ENCODE results near the gene EMILIN2.

EMILIN2 gene

DNA sequence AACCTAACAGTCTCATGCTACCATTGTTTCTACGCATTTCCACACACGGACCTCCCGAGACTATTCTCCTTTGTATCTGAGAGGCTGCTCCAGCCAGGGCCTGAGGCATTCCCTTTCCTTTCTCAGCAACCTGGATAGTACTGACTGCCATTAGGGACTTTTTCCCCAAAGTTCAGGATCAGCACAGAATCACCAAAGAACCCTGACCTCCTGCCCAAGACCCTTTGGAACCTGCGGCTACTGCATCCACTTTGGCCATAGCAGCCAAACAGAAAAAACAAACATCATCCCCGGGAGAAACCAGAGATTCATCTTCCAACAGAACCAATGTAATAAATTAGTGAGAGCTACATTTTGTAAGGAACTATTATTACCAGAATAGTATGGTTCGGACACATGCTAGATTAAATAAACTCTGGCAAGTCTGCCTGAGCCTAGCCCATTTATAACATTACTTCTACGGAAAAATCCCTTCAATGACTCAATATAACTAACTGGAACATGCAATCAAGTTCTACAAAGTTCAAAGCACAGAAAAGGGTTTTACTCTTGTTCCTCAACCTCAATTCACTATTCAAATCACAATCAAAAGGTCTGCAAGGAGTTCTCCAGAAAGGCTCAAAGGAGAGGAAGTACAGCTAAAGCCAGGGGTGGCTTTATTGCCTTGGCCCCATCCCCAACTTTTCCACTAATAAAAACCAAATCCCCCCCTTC lies 114.3 kb downstream of the EMILIN2 start:
- TF ChIP-seq HDGF (IDR thresholded peaks at IDR 0.05; ENCODE audit: borderline replicate concordance) (no peak), ARNT (IDR thresholded peaks at IDR 0.05) (no peak), FOXM1 (IDR thresholded peaks at IDR 0.05; ENCODE audit: borderline replicate concordance) (no peak)
- DNase-seq (ENCODE audit: extremely low spot score) = no peak
- POLR2A ChIA-PET = no interaction called here
- CTCF ChIA-PET = no interaction called here

DNA sequence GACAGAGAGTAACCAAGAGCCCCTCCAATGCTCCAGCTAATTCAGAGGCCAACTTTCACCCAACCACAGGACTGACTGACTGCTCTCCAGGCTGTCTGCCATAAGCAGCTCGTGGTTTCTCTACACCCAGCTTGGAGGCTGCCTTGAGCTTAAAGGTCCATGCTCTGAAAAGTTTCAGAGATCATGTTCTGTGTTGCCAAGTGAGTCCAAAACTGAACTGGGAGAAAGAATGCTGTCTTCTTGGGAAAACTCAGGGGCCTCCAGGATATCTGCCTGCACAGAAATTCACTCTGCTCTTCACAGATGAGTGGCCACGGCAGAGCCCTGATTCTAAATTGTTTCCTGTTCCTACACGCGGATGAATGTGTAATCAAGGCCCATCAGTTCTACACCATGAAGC lies 115.0 kb downstream of the EMILIN2 start:
- ChIA-PET POLR2A (no interaction called here), CTCF (no interaction called here)
- TF ChIP-seq HDGF (IDR thresholded peaks at IDR 0.05; ENCODE audit: borderline replicate concordance) (no peak), BHLHE40 (IDR thresholded peaks at IDR 0.05; ENCODE audit: borderline replicate concordance) (no peak), FOXA1 (IDR thresholded peaks at IDR 0.05) (no peak), L3MBTL2 (conservative IDR thresholded peaks at IDR 0.05) (no peak), SUZ12 (IDR thresholded peaks at IDR 0.05) (no peak), ARNT (IDR thresholded peaks at IDR 0.05) (no peak), SP1 (IDR thresholded peaks at IDR 0.05) (no peak), ZNF384 (IDR thresholded peaks at IDR 0.05) (no peak)
- no peak for DNase-seq (ENCODE audit: extremely low spot score)

DNA sequence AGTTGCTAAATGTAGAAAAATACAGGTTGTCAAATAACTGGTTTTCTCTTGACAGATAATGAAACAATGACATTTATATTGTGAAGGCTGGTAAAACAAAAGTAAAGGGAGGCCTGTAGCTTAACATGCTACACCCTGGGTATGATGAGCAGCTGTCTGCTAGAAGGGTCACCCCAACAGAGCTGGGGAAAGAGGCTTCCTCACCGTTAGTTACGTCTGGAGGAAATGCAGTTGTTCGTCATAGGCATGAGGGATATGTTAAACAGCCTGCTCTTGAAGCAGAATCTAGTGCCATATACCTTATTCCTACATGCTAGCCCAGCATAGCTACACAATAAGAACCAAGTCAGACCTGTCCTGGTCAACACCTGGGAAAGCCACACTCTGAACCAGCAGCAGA lies 116.2 kb downstream of the EMILIN2 start:
- ChIA-PET POLR2A (no interaction called here), CTCF (no interaction called here)
- TF ChIP-seq ZNF384 (IDR thresholded peaks at IDR 0.05) = no peak
- TF ChIP-seq ARNT (IDR thresholded peaks at IDR 0.05) = no peak
- TF ChIP-seq FOXM1 (IDR thresholded peaks at IDR 0.05; ENCODE audit: borderline replicate concordance) = no peak
- no peak for TF ChIP-seq LEF1 (IDR thresholded peaks at IDR 0.05; ENCODE audit: borderline replicate concordance)
- TF ChIP-seq FOXA1 (IDR thresholded peaks at IDR 0.05) = no peak
- TF ChIP-seq FOXK2 (IDR thresholded peaks at IDR 0.05) = no peak
- no peak for TF ChIP-seq SUZ12 (IDR thresholded peaks at IDR 0.05)
- no peak for DNase-seq (ENCODE audit: extremely low spot score)

DNA sequence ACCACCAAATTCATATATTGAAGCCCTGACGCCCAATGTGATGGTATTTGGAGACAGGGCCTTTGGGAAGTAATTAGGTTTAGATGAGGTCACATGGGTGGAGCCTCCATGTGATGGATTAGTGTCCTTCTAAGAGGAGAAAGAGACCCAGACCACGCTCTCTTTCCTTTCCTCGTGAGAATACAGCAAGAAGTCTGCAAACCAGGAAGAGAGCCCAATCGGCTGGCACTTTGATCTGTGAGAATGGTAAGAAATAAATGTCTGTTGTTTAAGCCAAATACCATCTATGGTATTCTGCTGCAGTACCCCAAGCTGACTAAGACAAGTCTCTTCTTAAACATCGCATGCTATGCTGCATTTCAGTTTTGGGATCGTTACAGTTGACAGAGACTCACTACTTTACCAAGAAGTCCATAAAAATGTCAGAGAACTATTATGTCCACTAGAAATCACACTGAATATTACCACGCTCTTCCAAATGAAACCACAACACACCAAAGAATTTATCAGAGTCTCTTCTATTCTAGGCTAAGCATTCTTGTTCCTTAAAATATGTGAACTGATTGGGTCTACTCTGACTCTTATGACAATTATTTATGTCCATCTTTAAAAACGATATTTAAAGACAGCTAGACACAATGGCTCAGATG lies 117.7 kb downstream of the EMILIN2 start:
- CTCF ChIA-PET = no interaction called here
- no peak for DNase-seq (ENCODE audit: extremely low spot score)
- POLR2A ChIA-PET = no interaction called here
- TF ChIP-seq TARDBP (IDR thresholded peaks at IDR 0.05) (no peak), ELF4 (IDR thresholded peaks at IDR 0.05) (no peak), LEF1 (IDR thresholded peaks at IDR 0.05; ENCODE audit: borderline replicate concordance) (no peak), ZNF384 (IDR thresholded peaks at IDR 0.05) (no peak), HDGF (IDR thresholded peaks at IDR 0.05; ENCODE audit: borderline replicate concordance) (no peak), L3MBTL2 (conservative IDR thresholded peaks at IDR 0.05) (no peak), BHLHE40 (IDR thresholded peaks at IDR 0.05; ENCODE audit: borderline replicate concordance) (no peak), FOXA1 (IDR thresholded peaks at IDR 0.05) (no peak), FOXK2 (IDR thresholded peaks at IDR 0.05) (no peak), SUZ12 (IDR thresholded peaks at IDR 0.05) (no peak), FOXM1 (IDR thresholded peaks at IDR 0.05; ENCODE audit: borderline replicate concordance) (no peak), SP1 (IDR thresholded peaks at IDR 0.05) (no peak), ARNT (IDR thresholded peaks at IDR 0.05) (no peak), NFRKB (IDR thresholded peaks at IDR 0.05) (no peak), CTBP1 (IDR thresholded peaks at IDR 0.05; ENCODE audit: borderline replicate concordance) (no peak)
- TF ChIP-seq, protein P1, sequence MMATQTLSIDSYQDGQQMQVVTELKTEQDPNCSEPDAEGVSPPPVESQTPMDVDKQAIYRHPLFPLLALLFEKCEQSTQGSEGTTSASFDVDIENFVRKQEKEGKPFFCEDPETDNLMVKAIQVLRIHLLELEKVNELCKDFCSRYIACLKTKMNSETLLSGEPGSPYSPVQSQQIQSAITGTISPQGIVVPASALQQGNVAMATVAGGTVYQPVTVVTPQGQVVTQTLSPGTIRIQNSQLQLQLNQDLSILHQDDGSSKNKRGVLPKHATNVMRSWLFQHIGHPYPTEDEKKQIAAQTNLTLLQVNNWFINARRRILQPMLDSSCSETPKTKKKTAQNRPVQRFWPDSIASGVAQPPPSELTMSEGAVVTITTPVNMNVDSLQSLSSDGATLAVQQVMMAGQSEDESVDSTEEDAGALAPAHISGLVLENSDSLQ (IDR thresholded peaks at IDR 0.05) = no peak
